NB4 (cell line): ENCODE data around the gene CTU2.
A peak's percentile ranks its signal among the peaks of the same experiment; 100 is the strongest.

ENCODE experiments used
- DNase-seq: peaks from one replicate; pipeline ENCODE4 v3.0.0; 2010; ENCODE audit warnings: low read depth
- H3K4me3 ChIP-seq: one replicate; pipeline ENCODE4 v1.5.1; 2011; ENCODE audit warnings: mild to moderate bottlenecking, low read depth, low read length, moderate library complexity
- MYC ChIP-seq: IDR thresholded peaks from 2 replicates; pipeline ENCODE4 v1.6.1; 2011; ENCODE audit warnings: low read depth, low read length
- POLR2A ChIP-seq: IDR thresholded peaks from 2 replicates; pipeline ENCODE4 v1.6.1; 2011; ENCODE audit warnings: mild to moderate bottlenecking; ENCODE audit not compliant: insufficient read length; ENCODE audit errors: extremely low read depth
- TF ChIP-seq, protein P1 (sequence below): IDR thresholded peaks from one replicate; pipeline ENCODE4 v1.5.1; 2012; ENCODE audit warnings: low read depth, low read length
- TF ChIP-seq, protein P2 (sequence below): IDR thresholded peaks from 2 replicates; pipeline ENCODE4 v1.6.1; 2011; ENCODE audit warnings: low read depth, low read length

Gene CTU2

DNA sequence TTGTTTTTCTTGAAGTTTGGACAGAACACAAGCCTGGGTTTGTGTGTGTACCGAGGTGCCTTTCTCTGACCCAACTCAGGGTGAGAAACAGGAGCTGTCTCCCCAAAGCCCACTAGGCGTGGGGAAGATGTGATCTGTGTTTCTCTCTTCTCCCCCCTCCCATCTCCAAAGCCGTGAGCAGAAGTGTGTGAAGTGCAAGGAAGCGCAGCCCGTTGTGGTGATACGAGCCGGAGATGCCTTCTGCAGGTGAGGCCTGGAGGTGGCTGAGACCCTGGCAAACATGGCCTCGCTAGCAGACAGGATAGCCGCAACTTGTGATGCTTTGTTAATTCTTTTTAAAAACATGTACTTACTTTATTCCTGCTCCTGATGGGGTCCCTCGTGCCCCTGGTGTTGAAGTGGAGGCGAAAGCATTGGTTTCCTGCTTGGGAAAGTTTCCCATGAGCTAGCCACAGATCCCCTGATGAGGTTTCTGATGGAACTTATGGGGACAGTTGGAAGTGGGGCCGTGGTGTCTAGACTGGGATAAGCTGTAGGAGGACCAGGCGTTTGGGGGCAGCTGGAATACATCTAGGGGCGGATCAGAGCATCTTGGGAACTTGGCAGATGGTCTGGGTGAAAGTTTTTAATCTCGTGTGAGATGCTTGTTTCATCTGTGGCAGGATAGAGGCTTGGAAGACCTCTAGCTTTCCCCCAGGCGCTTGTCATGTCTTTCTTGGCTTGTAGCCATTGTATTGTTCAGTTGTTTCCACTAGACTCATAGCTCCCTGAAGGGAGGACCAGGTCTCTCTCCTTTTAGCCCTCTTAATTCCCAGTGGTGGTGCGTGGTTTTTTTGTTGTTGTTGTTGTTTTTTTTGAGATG, 893 bp downstream of the CTU2 start:
- no peak for DNase-seq
- H3K4me3 ChIP-seq = peak overlapping the region; percentile 90
- TF ChIP-seq POLR2A = no peak
- TF ChIP-seq, protein P1, sequence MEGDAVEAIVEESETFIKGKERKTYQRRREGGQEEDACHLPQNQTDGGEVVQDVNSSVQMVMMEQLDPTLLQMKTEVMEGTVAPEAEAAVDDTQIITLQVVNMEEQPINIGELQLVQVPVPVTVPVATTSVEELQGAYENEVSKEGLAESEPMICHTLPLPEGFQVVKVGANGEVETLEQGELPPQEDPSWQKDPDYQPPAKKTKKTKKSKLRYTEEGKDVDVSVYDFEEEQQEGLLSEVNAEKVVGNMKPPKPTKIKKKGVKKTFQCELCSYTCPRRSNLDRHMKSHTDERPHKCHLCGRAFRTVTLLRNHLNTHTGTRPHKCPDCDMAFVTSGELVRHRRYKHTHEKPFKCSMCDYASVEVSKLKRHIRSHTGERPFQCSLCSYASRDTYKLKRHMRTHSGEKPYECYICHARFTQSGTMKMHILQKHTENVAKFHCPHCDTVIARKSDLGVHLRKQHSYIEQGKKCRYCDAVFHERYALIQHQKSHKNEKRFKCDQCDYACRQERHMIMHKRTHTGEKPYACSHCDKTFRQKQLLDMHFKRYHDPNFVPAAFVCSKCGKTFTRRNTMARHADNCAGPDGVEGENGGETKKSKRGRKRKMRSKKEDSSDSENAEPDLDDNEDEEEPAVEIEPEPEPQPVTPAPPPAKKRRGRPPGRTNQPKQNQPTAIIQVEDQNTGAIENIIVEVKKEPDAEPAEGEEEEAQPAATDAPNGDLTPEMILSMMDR = no peak
- TF ChIP-seq, protein P2, sequence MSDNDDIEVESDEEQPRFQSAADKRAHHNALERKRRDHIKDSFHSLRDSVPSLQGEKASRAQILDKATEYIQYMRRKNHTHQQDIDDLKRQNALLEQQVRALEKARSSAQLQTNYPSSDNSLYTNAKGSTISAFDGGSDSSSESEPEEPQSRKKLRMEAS = no peak
- no peak for TF ChIP-seq MYC

DNA sequence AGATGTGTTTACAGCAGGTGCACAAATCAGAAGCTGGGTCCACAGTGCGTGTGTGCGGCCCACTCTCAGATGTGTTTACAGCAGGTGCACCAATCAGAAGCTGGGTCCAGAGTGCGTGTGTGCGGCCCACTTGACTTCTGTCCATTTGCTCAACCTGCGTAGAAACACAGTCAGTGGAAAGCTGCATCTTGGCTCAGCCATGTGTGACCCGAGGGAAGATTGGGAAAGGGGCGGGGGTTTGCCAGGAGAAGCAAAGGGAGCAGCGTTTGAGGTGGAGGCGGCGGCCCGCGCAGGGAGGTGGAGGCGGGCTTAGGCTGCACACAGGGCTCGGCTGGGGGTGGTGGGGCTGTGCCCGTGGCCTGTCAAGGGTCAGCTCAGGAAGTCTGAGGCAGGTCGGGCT, 4.3 kb downstream of the CTU2 start:
- DNase-seq = no peak
- TF ChIP-seq, protein P2 = no peak
- TF ChIP-seq MYC = no peak
- H3K4me3 ChIP-seq = no peak overlapping the region

DNA sequence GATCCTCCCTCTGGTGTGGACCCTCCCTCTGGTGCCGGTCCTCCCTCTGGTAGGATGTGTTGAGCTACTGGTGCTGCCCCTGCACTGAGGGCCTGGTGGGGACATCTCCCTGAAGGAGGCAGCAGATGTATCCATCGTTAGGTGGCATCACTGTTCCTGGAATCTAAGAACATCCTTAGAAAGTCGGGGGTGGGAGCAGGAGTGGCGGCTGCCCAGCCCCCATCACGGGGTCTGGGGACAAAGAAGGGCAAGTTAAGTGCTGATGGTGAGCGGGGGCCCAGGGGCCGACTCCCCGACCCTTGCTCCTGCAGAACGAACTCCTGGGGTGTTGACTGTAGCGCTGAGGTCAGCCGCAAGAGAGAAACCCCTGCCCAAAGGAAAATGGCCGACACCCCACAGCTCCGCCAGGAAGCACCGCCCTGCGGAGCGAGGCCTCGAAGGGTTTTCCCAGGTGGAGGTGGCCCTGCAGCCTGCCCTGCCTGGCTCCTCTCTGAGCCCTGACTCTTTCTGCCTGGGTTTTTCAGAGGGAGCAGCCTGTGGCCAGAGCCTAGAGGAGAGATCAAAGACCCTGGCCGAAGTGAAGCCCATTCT, 5.5 kb downstream of the CTU2 start:
- TF ChIP-seq POLR2A = no peak
- TF ChIP-seq, protein P2 = no peak
- TF ChIP-seq MYC = no peak
- TF ChIP-seq, protein P1 = no peak
- H3K4me3 ChIP-seq = no peak overlapping the region
- no peak for DNase-seq

DNA sequence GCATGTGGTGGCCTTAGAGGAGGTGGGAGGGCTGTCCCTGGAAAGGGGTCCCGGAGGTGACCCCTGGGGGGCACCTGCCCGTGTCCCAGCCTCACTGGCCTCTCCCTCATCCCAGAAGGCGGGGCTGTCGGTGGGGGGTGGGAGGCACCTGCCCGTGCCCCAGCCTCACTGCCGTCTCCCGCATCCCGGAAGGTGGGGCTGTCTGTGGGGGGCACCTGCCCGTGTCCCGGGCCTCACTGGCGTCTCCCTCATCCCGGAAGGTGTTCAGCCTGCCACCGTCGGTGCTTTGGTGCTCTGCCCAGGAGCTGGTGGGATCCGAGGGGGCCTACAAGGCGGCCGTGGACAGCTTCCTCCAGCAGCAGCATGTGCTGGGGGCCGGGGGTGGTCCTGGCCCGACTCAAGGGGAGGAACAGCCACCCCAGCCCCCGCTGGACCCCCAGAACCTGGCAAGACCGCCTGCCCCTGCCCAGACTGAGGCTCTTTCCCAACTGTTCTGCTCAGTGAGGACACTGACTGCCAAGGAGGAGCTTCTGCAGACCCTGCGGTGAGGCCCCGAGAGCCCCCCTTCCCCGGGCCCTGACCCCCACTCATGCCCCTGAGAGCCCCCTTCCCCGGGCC, 6.2 kb downstream of the CTU2 start:
- TF ChIP-seq MYC = no peak
- TF ChIP-seq, protein P2 = no peak
- TF ChIP-seq, protein P1 = no peak
- TF ChIP-seq POLR2A = no peak
- DNase-seq = no peak
- no peak overlapping the region for H3K4me3 ChIP-seq

DNA sequence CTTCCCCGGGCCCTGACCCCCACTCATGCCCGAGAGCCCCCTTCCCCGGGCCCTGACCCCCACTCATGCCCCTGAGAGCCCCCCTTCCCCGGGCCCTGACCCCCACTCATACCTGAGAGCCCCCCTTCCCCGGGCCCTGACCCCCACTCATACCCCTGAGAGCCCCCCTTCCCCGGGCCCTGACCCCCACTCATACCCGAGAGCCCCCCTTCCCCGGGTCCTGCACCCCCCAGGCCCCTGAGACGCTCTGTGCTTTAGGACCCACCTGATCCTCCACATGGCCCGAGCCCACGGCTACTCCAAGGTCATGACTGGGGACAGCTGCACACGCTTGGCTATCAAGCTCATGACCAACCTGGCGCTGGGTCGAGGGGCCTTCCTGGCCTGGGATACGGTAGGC, 6.8 kb downstream of the CTU2 start:
- TF ChIP-seq, protein P1 = no peak
- TF ChIP-seq, protein P2 = no peak
- no peak for TF ChIP-seq MYC
- TF ChIP-seq POLR2A = no peak
- DNase-seq = no peak
- H3K4me3 ChIP-seq = no peak overlapping the region
